ENCODE results near the gene HIRA. TPM values are rescaled to one million over a fixed set of nuclear protein-coding genes. Genes with fewer than 3 reads are reported as not detected.

Gene HIRA
- total and polyA plus RNA-seq, 8 donors = 18.4 to 30.6 (median 25.2) TPM

GRCh38 chr22:19382240-19382639 is 49.3 kb downstream of the HIRA start:
- DNase-seq = no peak

GRCh38 chr22:19378344-19378674 is 53.2 kb downstream of the HIRA start:
- DNase-seq (no peak), ATAC-seq (no peak)
- Histone ChIP-seq H3K27me3 (no peaks in the 10 kb centered on the region), H3K36me3 (peaks cover 0 to 99% of the 10 kb centered on the region in 2 donors), H3K4me1 (no peaks in the 10 kb centered on the region), H3K4me3 (no peak overlapping the region), H3K27ac (no peak overlapping the region), H3K9me3 (no peaks in the 10 kb centered on the region)
- intact Hi-C loops (cut with DNase I) = no loop called here
- no peak for TF ChIP-seq CTCF (IDR thresholded peaks at IDR 0.05)

More at GRCh38 chr22:19382240-19382639, 49.3 kb downstream of the HIRA start:
- Histone ChIP-seq H3K36me3 (peaks cover 0 to 99% of the 10 kb centered on the region in 2 donors), H3K9me3 (no peaks in the 10 kb centered on the region), H3K27ac (no peak overlapping the region), H3K4me1 (no peaks in the 10 kb centered on the region), H3K27me3 (no peaks in the 10 kb centered on the region), H3K4me3 (no peak overlapping the region)
- TF ChIP-seq CTCF (IDR thresholded peaks at IDR 0.05) = no peak
- intact Hi-C loops (cut with DNase I) = no loop called here
- no peak for ATAC-seq

GRCh38 chr22:19377565-19378343 is 53.8 kb downstream of the HIRA start:
- no peak overlapping the region for H3K27ac ChIP-seq
- H3K4me3 ChIP-seq = no peak overlapping the region
- TF ChIP-seq CTCF (IDR thresholded peaks at IDR 0.05) = no peak
- H3K9me3 ChIP-seq = no peaks in the 10 kb centered on the region
- peaks cover 0 to 99% of the 10 kb centered on the region in 2 donors for H3K36me3 ChIP-seq
- DNase-seq (no peak), ATAC-seq (no peak)
- no peaks in the 10 kb centered on the region for H3K4me1 ChIP-seq
- intact Hi-C loops (cut with DNase I) = no loop called here
- no peaks in the 10 kb centered on the region for H3K27me3 ChIP-seq

GRCh38 chr22:19376971-19377370 is 54.6 kb downstream of the HIRA start:
- Histone ChIP-seq H3K9me3 (no peaks in the 10 kb centered on the region), H3K27me3 (no peaks in the 10 kb centered on the region), H3K4me3 (no peak overlapping the region), H3K36me3 (peaks cover 0 to 99% of the 10 kb centered on the region in 2 donors), H3K4me1 (no peaks in the 10 kb centered on the region), H3K27ac (no peak overlapping the region)
- ATAC-seq (no peak), DNase-seq (no peak)
- no peak for TF ChIP-seq CTCF (IDR thresholded peaks at IDR 0.05)
- intact Hi-C loops (cut with DNase I) = no loop called here

- Histone ChIP-seq H3K27me3 (no peaks in the 10 kb centered on the region), H3K36me3 (peaks cover 0 to 98% of the 10 kb centered on the region in 2 donors), H3K27ac (no peak overlapping the region), H3K4me1 (no peaks in the 10 kb centered on the region), H3K9me3 (no peaks in the 10 kb centered on the region), H3K4me3 (no peak overlapping the region)
- ATAC-seq (no peak), DNase-seq (no peak)
- TF ChIP-seq CTCF (IDR thresholded peaks at IDR 0.05) = no peak
- intact Hi-C loops (cut with DNase I) = no loop called here
Observed at GRCh38 chr22:19376247-19376646, 55.3 kb downstream of the HIRA start.

Data from left lung (tissue), 10 donors.